HepG2 (cell line): ENCODE measurements around the gene SEC14L5. TPM values are rescaled to one million over a fixed set of nuclear protein-coding genes. Genes with fewer than 3 reads are reported as not detected.
A peak's percentile ranks its signal among the peaks of the same experiment; 100 is the strongest.
"Not testable (repeated sequence)": the region's sequence is repeated elsewhere in the genome, so short reads cannot be mapped to it uniquely, and the experiment has no call there.

Experiments
- ATAC-seq: fragments of 200-7000 bp; cut with Tn5 transposase; 3 replicates; pipeline ENCODE4 v1.9.1; 2020; ENCODE audit warnings: mild to moderate bottlenecking, moderate library complexity
- BruUV-seq: library from RNA; stranded (reverse); fragments of 400-500 nt; replicated peaks from 2 replicates; lab custom pipeline; 2021; lab: Mats Ljungman, UMichigan
- CTCF ChIA-PET: fragments of 300-600 bp; formaldehyde crosslinking; extraction: SDS; loops from one replicate; lab custom pipeline; 2021; ENCODE audit warnings: low total read pairs, inconsistent platforms, low intra/inter-chr PET ratio; lab: Yijun Ruan, JAX
- POLR2A ChIA-PET: fragments of 350-600 bp; sonication (Branson Sonifier 250); formaldehyde crosslinking; loops from one replicate; lab custom pipeline; 2020; ENCODE audit warnings: antibody characterized with exemption, inconsistent platforms; lab: Yijun Ruan, JAX
- DNase-seq: peaks from one replicate; pipeline ENCODE4 v3.0.0-alpha.2; 2015; ENCODE audit warnings: low spot score
- FAIRE-seq: peaks from 3 replicates; lab custom pipeline; 2011; peaks lifted over from hg19 to GRCh38; lab: Jason Lieb, UNC
- H2AFZ ChIP-seq: one replicate; pipeline ENCODE4 v1.6.1; 2011; ENCODE audit warnings: low read length, inconsistent platforms
- H3K27ac ChIP-seq: fragments of 300-600 bp; 3 replicates; pipeline ENCODE4 v1.8.0; 2011; ENCODE audit warnings: mixed run types, mild to moderate bottlenecking, mixed read lengths, low read length, inconsistent platforms; ENCODE audit not compliant: insufficient read depth; ENCODE audit errors: extremely low read length
- H3K27me3 ChIP-seq, 2 experiments: fragments of 200-600 bp in 1 of 2; 2 replicates in 1 of 2; 3 replicates in 1 of 2; pipeline versions ENCODE4 v1.6.0 to v1.8.0; 2011; ENCODE audit warnings: low read length in 2 of 2, mild to moderate bottlenecking in 2 of 2, moderate library complexity in 2 of 2, inconsistent platforms in 1 of 2; ENCODE audit not compliant: insufficient read depth in 2 of 2, control insufficient read depth in 1 of 2
- H3K36me3 ChIP-seq, 2 experiments: fragments of 200-600 bp in 1 of 2; replicated peaks in 1 of 2; 2 replicates in 1 of 2; 3 replicates in 1 of 2; pipeline versions ENCODE4 v1.5.1 to v1.8.0; 2011; ENCODE audit warnings: low read length in 2 of 2, inconsistent platforms in 1 of 2; ENCODE audit not compliant: insufficient read depth in 2 of 2, control insufficient read depth in 1 of 2
- H3K4me1 ChIP-seq: 2 replicates; pipeline ENCODE4 v1.5.1; 2012; ENCODE audit warnings: low read length, inconsistent platforms; ENCODE audit not compliant: insufficient read depth
- H3K4me2 ChIP-seq: 2 replicates; pipeline ENCODE4 v1.6.0; 2011; ENCODE audit warnings: low read depth, low read length, inconsistent platforms
- H3K4me3 ChIP-seq, 3 experiments: fragments of 200-600 bp in 1 of 3; sonication (generic), shearing (Covaris generic) in 1 of 3; replicated peaks in 1 of 3; 2 replicates each; pipeline ENCODE4 v1.5.1; 2011 to 2016; ENCODE audit warnings: low read length in 3 of 3, inconsistent platforms in 2 of 3, low read depth in 2 of 3, mild to moderate bottlenecking in 2 of 3, control low read depth in 1 of 3, mixed read lengths in 1 of 3; ENCODE audit not compliant: insufficient read depth in 1 of 3
- H3K79me2 ChIP-seq: one replicate; pipeline ENCODE4 v1.6.1; 2011; ENCODE audit warnings: low read length, inconsistent platforms; ENCODE audit not compliant: insufficient read depth
- H3K9ac ChIP-seq: 2 replicates; pipeline ENCODE4 v1.6.0; 2011; ENCODE audit warnings: mild to moderate bottlenecking, low read depth, low read length, inconsistent platforms; ENCODE audit not compliant: insufficient read depth
- H3K9me3 ChIP-seq: 2 replicates; pipeline ENCODE4 v1.5.1; 2012; ENCODE audit warnings: mild to moderate bottlenecking, low read length
- H4K20me1 ChIP-seq: 2 replicates; pipeline ENCODE4 v1.6.0; 2011; ENCODE audit warnings: inconsistent platforms, mild to moderate bottlenecking, low read length, moderate library complexity; ENCODE audit not compliant: insufficient read depth
- ADNP ChIP-seq: sonication (generic); formaldehyde crosslinking; IDR thresholded peaks from 2 replicates; pipeline ENCODE4 v1.4.0; 2020; ENCODE audit warnings: missing genetic modification reagents
- CEBPB ChIP-seq: IDR thresholded peaks from 2 replicates; pipeline ENCODE4 v1.6.1; 2011; ENCODE audit warnings: low read depth, low read length, improper control_type of control experiment, borderline replicate concordance
- CEBPG ChIP-seq: IDR thresholded peaks from 2 replicates; pipeline ENCODE4 v1.6.1; 2016
- HNF4A ChIP-seq: sonication (generic); formaldehyde crosslinking; IDR thresholded peaks from 2 replicates; pipeline ENCODE4 v1.4.0; 2020; ENCODE audit warnings: missing genetic modification reagents
- HNF4G ChIP-seq, 2 experiments: sonication (generic) in 1 of 2; formaldehyde crosslinking in 1 of 2; IDR thresholded peaks; 2 replicates each; pipeline versions ENCODE4 v1.4.0 to v1.6.1; 2011 to 2020; ENCODE audit warnings: borderline replicate concordance in 2 of 2, low read depth in 2 of 2, mild to moderate bottlenecking in 2 of 2, low read length in 1 of 2, missing genetic modification reagents in 1 of 2, moderate library complexity in 1 of 2
- ZNF263 ChIP-seq: sonication (generic); formaldehyde crosslinking; IDR thresholded peaks from 2 replicates; pipeline ENCODE4 v1.4.0; 2020; ENCODE audit warnings: missing genetic modification reagents
- ZNF460 ChIP-seq: sonication (generic); formaldehyde crosslinking; IDR thresholded peaks from 2 replicates; pipeline ENCODE4 v1.5.1; 2020; ENCODE audit warnings: missing genetic modification reagents, mild to moderate bottlenecking, borderline replicate concordance
- ZNF773 ChIP-seq: sonication (generic); formaldehyde crosslinking; IDR thresholded peaks from 2 replicates; pipeline ENCODE4 v1.4.0; 2020; ENCODE audit warnings: missing genetic modification reagents, borderline replicate concordance
- WGBS: methylation state at CpG from one replicate; pipeline ENCODE4 v1.1.6; 2017; ENCODE audit warnings: low lambda C conversion rate; 5-methylcytosine and 5-hydroxymethylcytosine counted together
- in situ Hi-C: cut with HindIII; loops from 2 replicates; pipeline ENCODE4 v1.10.0; 2017; ENCODE audit warnings: low pct_unique_long_range_greater_than_20kb; ENCODE audit not compliant: extremely low pct_ligation_motif_present
- intact Hi-C: fragments of 100-400 bp; cut with micrococcal nuclease; formaldehyde crosslinking; loops from one replicate; pipeline ENCODE4 v1.10.0; 2022; ENCODE audit not compliant: unreplicated experiment
- polyA plus RNA-seq, 8 experiments: library from polyadenylated mRNA; depleted of rRNA in 3 of 8; stranded (reverse) in 7 of 8; unstranded in 1 of 8; fragments of >200 nt; fragmentation: Illumina TruSeq in 4 of 8; extraction: Trizol in 4 of 8; gene quantifications; 2 replicates each; pipeline versions ENCODE4 v1.2.1 to v1.2.3, GENCODE V29; 2011 to 2016; ENCODE audit warnings: low read depth in 4 of 8, missing spikeins in 1 of 8, mixed read lengths in 1 of 8; ENCODE audit not compliant: insufficient read depth in 1 of 8
- total RNA-seq, 5 experiments: library from RNA; depleted of rRNA; stranded (reverse); fragments of >200 nt; fragmentation: Illumina TruSeq; extraction: Trizol; gene quantifications; 2 replicates each; pipeline ENCODE4 v1.2.3, GENCODE V29; 2016; ENCODE audit warnings: low read depth in 1 of 5
- TF ChIP-seq, protein P1 (sequence below): IDR thresholded peaks from 2 replicates; pipeline ENCODE4 v1.6.1; 2016; ENCODE audit warnings: low read depth, missing genetic modification reagents, missing compliant biosample characterization
- TF ChIP-seq, protein P2 (sequence below): sonication (generic); formaldehyde crosslinking; IDR thresholded peaks from 2 replicates; pipeline ENCODE4 v1.5.0; 2020; ENCODE audit warnings: mild to moderate bottlenecking, missing genetic modification reagents
- TF ChIP-seq, protein P3 (sequence below): sonication (generic); formaldehyde crosslinking; IDR thresholded peaks from 2 replicates; pipeline ENCODE4 v1.4.0; 2020; ENCODE audit warnings: missing genetic modification reagents, mild to moderate bottlenecking, borderline replicate concordance

Gene SEC14L5
- total and polyA plus RNA-seq, 2 of the 13 experiments (the other 11 are each of a cell fraction or from before 2014, with no cell fraction given), result 0.40 to 0.42 TPM

DNA sequence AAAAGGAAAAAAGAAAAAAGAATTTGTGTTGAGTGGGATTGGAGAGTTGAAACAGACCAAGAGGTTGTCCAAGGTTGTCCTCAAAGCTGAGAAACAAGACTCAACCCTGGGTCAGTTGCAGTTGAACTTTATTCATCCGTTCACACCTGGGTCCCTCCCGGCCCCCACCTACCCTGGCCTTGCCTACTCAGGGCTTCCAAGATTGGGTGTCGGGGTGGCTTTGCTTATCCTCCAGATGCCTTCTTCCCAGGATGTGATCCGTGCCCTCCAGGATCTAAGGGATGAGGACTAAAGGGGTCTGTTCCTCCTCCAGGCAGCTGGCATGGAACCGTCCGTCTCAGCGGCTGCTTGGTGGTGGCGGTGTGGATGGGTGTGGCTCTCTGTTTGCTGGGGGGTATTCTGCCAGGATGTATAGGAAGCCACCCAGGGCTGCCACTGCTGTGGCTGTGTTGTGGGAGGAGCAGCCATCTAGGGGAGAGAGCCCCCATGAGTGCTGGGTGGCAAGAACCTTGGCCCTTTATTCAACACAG is 85.9 kb downstream of the SEC14L5 start (continued):
- TF ChIP-seq, protein P1, sequence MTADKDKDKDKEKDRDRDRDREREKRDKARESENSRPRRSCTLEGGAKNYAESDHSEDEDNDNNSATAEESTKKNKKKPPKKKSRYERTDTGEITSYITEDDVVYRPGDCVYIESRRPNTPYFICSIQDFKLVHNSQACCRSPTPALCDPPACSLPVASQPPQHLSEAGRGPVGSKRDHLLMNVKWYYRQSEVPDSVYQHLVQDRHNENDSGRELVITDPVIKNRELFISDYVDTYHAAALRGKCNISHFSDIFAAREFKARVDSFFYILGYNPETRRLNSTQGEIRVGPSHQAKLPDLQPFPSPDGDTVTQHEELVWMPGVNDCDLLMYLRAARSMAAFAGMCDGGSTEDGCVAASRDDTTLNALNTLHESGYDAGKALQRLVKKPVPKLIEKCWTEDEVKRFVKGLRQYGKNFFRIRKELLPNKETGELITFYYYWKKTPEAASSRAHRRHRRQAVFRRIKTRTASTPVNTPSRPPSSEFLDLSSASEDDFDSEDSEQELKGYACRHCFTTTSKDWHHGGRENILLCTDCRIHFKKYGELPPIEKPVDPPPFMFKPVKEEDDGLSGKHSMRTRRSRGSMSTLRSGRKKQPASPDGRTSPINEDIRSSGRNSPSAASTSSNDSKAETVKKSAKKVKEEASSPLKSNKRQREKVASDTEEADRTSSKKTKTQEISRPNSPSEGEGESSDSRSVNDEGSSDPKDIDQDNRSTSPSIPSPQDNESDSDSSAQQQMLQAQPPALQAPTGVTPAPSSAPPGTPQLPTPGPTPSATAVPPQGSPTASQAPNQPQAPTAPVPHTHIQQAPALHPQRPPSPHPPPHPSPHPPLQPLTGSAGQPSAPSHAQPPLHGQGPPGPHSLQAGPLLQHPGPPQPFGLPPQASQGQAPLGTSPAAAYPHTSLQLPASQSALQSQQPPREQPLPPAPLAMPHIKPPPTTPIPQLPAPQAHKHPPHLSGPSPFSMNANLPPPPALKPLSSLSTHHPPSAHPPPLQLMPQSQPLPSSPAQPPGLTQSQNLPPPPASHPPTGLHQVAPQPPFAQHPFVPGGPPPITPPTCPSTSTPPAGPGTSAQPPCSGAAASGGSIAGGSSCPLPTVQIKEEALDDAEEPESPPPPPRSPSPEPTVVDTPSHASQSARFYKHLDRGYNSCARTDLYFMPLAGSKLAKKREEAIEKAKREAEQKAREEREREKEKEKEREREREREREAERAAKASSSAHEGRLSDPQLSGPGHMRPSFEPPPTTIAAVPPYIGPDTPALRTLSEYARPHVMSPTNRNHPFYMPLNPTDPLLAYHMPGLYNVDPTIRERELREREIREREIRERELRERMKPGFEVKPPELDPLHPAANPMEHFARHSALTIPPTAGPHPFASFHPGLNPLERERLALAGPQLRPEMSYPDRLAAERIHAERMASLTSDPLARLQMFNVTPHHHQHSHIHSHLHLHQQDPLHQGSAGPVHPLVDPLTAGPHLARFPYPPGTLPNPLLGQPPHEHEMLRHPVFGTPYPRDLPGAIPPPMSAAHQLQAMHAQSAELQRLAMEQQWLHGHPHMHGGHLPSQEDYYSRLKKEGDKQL (CRISPR knock-in tag), result no peak
- TF ChIP-seq, protein P2, sequence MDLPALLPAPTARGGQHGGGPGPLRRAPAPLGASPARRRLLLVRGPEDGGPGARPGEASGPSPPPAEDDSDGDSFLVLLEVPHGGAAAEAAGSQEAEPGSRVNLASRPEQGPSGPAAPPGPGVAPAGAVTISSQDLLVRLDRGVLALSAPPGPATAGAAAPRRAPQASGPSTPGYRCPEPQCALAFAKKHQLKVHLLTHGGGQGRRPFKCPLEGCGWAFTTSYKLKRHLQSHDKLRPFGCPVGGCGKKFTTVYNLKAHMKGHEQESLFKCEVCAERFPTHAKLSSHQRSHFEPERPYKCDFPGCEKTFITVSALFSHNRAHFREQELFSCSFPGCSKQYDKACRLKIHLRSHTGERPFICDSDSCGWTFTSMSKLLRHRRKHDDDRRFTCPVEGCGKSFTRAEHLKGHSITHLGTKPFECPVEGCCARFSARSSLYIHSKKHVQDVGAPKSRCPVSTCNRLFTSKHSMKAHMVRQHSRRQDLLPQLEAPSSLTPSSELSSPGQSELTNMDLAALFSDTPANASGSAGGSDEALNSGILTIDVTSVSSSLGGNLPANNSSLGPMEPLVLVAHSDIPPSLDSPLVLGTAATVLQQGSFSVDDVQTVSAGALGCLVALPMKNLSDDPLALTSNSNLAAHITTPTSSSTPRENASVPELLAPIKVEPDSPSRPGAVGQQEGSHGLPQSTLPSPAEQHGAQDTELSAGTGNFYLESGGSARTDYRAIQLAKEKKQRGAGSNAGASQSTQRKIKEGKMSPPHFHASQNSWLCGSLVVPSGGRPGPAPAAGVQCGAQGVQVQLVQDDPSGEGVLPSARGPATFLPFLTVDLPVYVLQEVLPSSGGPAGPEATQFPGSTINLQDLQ, result no peak

DNA sequence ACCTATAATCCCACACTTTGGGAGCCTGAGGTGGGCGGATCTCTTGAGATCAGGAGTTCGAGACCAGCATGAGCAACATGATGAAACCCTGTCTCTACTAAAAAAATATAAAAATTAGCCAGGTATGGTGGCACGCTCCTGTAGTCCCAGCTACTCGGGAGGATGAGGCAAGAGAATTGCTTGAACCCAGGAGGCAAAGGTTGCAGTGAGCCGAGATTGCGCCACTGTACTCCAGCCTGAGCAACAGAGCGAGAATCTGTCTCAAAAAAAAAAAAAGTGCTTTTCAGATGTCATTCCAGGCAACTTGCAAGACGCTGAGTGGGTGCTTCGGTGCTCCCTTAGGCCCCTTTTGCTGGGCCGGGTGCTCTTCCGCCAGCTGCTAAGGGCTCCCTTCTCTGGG is 86.5 kb downstream of the SEC14L5 start:
- TF ChIP-seq CEBPB, result peak; percentile 52; the same call in 1 of the 2 replicates
- peak; percentile 77 for TF ChIP-seq ZNF460 (CRISPR knock-in tag)
- TF ChIP-seq HNF4A, result peak; percentile 56
- peak; percentile 45; the same call in 1 of the 2 replicates for TF ChIP-seq CEBPG (CRISPR knock-in tag)
- peak; percentile 45 for TF ChIP-seq HNF4G (IDR thresholded peaks at IDR 0.05; ENCODE audit: borderline replicate concordance, low read depth, low read length)
- H3K27me3 ChIP-seq; H3K36me3 ChIP-seq; H3K4me3 ChIP-seq; H4K20me1 ChIP-seq; CTCF ChIA-PET; DNase-seq; BruUV-seq; H3K79me2 ChIP-seq; H3K27ac ChIP-seq; ATAC-seq; H2AFZ ChIP-seq; POLR2A ChIA-PET; intact Hi-C loops; H3K9me3 ChIP-seq; in situ Hi-C loops; H3K9ac ChIP-seq; H3K4me2 ChIP-seq; TF ChIP-seq HNF4G (CRISPR knock-in tag; IDR thresholded peaks at IDR 0.05; ENCODE audit: borderline replicate concordance, low read depth): not testable (repeated sequence)
- TF ChIP-seq ADNP, result 0 out of 2 replicates have a peak, but pooled peaks have one; percentile 14
- TF ChIP-seq ZNF263 (CRISPR knock-in tag), result peak; percentile 45; the same call in 1 of the 2 replicates
- TF ChIP-seq, protein P3, sequence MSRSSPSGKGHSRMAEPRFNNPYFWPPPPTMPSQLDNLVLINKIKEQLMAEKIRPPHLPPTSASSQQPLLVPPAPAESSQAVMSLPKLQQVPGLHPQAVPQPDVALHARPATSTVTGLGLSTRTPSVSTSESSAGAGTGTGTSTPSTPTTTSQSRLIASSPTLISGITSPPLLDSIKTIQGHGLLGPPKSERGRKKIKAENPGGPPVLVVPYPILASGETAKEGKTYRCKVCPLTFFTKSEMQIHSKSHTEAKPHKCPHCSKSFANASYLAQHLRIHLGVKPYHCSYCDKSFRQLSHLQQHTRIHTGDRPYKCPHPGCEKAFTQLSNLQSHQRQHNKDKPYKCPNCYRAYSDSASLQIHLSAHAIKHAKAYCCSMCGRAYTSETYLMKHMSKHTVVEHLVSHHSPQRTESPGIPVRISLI, result peak; percentile 22; the same call in 1 of the 2 replicates
- 0 out of 2 replicates have a peak, but pooled peaks have one; percentile 26 for TF ChIP-seq ZNF773 (CRISPR knock-in tag)
- peak; percentile 26 for FAIRE-seq
- 47% methylated on average over 11 of the region's 11 CpGs for WGBS
- peaks cover 54% of the 10 kb centered on the region for H3K4me1 ChIP-seq
